ENCODE measurements around the gene BRSK1.

DNA sequence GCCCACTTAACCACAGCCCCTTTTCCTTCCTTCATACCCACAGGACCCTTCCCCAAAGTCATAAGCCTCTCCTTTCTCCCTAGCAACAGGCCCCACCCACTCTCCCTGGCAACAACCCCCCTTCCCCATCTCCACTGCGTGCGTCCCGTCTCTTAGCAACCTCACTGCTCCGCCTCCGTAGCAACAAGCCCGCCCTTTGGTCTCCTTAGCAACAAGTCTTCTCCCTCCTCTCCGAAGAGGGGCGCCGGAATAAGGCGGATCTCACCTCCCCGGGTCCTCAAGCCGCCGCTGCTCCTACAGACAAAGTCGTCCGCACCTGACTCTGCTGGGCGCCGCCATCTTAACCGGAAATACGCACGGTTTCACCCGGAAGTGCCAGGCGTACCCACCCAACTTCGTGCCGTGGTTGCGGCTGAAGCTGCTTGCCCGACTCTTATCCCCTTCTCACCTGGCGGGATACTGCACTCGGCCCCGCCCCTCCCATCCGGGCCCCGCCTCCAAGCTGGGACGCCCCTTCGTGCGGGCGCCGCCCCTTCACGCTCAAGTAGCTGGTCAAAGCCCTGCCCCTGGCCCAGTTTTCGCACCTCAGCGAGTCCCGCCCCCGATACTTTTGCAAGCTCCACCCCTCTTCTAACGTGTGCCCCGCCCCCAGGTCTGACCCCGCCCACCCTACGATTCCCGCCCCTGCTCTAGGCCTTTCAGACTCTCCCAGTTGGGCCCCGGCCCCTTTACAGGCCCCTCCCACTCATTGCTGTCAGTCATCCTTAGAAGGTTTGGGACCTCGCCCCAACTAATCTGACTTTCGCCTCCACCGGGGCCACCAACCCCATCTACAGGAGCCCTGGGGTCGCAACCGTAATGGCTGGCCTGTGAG is 3.8 kb upstream of the BRSK1 start, which contains the start of gene HSPBP1:
- TF ChIP-seq, protein P1, sequence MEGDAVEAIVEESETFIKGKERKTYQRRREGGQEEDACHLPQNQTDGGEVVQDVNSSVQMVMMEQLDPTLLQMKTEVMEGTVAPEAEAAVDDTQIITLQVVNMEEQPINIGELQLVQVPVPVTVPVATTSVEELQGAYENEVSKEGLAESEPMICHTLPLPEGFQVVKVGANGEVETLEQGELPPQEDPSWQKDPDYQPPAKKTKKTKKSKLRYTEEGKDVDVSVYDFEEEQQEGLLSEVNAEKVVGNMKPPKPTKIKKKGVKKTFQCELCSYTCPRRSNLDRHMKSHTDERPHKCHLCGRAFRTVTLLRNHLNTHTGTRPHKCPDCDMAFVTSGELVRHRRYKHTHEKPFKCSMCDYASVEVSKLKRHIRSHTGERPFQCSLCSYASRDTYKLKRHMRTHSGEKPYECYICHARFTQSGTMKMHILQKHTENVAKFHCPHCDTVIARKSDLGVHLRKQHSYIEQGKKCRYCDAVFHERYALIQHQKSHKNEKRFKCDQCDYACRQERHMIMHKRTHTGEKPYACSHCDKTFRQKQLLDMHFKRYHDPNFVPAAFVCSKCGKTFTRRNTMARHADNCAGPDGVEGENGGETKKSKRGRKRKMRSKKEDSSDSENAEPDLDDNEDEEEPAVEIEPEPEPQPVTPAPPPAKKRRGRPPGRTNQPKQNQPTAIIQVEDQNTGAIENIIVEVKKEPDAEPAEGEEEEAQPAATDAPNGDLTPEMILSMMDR (IDR thresholded peaks at IDR 0.05; ENCODE audit: low read length) = no peak
- TF ChIP-seq EZH2 (optimal IDR thresholded peaks at IDR 0.05; ENCODE audit: low read depth, low read length) (no peak), EZH2phosphoT487 (IDR thresholded peaks at IDR 0.05; ENCODE audit: low read length) (no peak)

Data from MM.1S (cell line).